Stimulated activated naive CD8-positive, alpha-beta T cell treated with anti-CD3 and anti-CD28 coated beads, Interleukin-15, amount 100 ng/mL, for 72 hours (primary cell): ENCODE data around the gene LCE2B.
"Not testable (repeated sequence)": the region's sequence is repeated elsewhere in the genome, so short reads cannot be mapped to it uniquely, and the experiment has no call there.

Experiments used
- ATAC-seq: fragments of 150-1000 bp; cut with Tn5 transposase; 2 replicates; pipeline ENCODE4 v1.10.0; 2021; ENCODE audit warnings: mild to moderate bottlenecking, moderate library complexity
- DNase-seq, 2 donors: peaks; one replicate each; pipeline ENCODE4 v3.0.0; 2021 to 2022
- H3K27ac Mint-ChIP-seq, 2 donors: one replicate each; pipeline ENCODE4 v1.8.0; 2022; ENCODE audit warnings: mild to moderate bottlenecking in 2 of 2, mixed read lengths in 2 of 2, moderate library complexity in 2 of 2
- H3K27me3 Mint-ChIP-seq: one replicate; pipeline ENCODE4 v1.8.0; 2022; ENCODE audit warnings: mixed read lengths
- H3K4me1 Mint-ChIP-seq: one replicate; pipeline ENCODE4 v1.8.0; 2022; ENCODE audit warnings: mild to moderate bottlenecking, mixed read lengths
- H3K4me3 Mint-ChIP-seq, 2 donors: one replicate each; pipeline ENCODE4 v1.8.0; 2022; ENCODE audit warnings: mild to moderate bottlenecking in 2 of 2, mixed read lengths in 2 of 2, moderate library complexity in 1 of 2
- H3K9me3 Mint-ChIP-seq, 2 donors: one replicate each; pipeline ENCODE4 v1.8.0; 2022; ENCODE audit warnings: mixed read lengths in 2 of 2

Gene LCE2B, protein sequence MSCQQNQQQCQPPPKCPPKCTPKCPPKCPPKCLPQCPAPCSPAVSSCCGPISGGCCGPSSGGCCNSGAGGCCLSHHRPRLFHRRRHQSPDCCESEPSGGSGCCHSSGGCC

DNA sequence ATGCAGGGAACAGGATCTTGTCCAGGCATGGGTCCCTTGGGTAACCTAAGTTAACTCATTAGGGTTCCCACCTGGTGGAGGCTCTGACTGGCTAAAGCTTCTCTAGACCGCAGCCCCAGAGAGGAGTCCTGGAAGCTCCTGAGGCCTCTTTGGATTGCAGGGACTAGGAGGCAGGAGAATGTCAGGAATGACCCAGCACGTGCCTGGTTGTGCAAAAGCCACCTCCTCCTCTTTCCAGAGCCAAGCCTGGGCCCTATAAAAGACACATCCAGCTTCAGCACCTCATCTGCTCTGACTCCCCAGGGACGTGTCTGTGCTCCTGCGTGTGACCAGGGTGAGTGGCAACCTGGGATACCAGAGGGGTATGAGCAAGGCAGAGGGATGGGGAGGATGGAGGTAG is at the start of gene LCE2B:
LCE2B (plus strand) TSS at position 301 of the 400 bp plus-strand sequence. CDS start 721 bp downstream, outside the sequence.
- DNase-seq, H3K4me3 Mint-ChIP-seq, ATAC-seq, H3K9me3 Mint-ChIP-seq, H3K4me1 Mint-ChIP-seq, H3K27ac Mint-ChIP-seq: not testable (repeated sequence)
- peaks cover 39% of the 10 kb centered on the region for H3K27me3 Mint-ChIP-seq

DNA sequence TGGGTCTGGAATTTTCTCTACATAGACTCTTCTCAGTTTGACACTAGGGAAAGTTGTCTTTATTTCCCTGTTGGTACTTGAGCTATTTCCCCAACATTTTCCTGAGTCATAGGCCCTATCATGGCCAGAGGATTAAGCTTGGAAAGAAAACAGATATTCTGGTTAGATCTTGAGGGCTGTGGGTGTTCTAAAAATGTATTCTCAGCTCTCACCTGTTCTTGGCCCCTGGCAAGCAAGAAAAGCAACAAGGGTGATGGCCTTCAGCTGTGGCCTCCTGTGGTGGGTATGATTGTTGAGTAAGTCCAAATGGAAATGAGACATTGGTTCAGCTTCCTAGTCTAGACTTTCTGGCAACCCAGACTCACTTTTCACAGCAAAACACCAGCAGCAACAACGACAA is 45.6 kb upstream of the LCE2B start:
- ATAC-seq = no peak
- Mint-ChIP-seq H3K9me3 (no peaks in the 10 kb centered on the region), H3K27ac (no peak overlapping the region), H3K27me3 (peaks cover 13% of the 10 kb centered on the region), H3K4me1 (no peaks in the 10 kb centered on the region), H3K4me3 (no peak overlapping the region)
- DNase-seq = no peak

DNA sequence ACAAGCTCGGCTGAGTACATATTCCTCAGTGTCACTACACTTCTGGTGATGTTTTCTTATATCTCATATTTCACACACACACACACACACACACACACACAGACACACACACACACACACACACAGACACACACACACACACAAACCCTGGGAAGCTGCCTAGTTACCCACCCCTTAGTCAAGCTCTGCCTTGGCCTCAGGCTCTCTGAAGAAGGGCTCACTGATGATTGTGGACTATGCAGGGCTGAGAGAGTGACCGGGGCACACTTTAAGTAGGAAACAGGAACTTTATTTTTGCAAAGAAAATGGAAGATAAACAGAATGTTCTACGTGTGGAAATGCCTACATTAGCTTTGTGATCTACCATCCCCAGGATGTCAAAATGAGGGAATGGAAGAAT is 42.0 kb upstream of the LCE2B start:
- no peak overlapping the region for H3K4me3 Mint-ChIP-seq
- peaks cover 30% of the 10 kb centered on the region for H3K27me3 Mint-ChIP-seq
- no peaks in the 10 kb centered on the region for H3K4me1 Mint-ChIP-seq
- no peak overlapping the region for H3K27ac Mint-ChIP-seq
- DNase-seq (no peak), ATAC-seq (no peak)
- H3K9me3 Mint-ChIP-seq = no peaks in the 10 kb centered on the region

DNA sequence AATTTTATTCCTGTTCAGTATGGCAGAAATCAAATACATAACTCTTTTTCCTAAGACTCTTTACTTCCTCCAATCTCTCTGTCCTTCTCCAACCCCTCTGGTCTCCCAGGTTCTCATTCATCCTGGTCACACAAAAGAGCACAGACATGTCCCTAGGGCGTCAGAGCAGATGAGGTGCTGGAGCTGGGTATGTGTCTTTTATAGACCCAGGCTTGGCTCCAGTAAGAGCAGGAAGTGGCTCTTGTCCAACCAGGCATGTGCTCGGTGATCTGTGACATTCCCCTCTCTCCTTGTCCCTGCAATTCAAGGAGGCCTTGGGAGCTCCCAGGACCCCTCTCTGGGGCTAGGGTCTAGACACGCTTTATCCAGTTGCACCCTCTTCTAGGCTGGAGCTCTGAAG is 40.8 kb upstream of the LCE2B start:
- DNase-seq (no peak), ATAC-seq (no peak)
- H3K27me3 Mint-ChIP-seq = peaks cover 30% of the 10 kb centered on the region
- no peaks in the 10 kb centered on the region for H3K4me1 Mint-ChIP-seq
- no peak overlapping the region for H3K4me3 Mint-ChIP-seq
- no peak overlapping the region for H3K27ac Mint-ChIP-seq
- no peaks in the 10 kb centered on the region for H3K9me3 Mint-ChIP-seq

GRCh38 chr1:152646656-152647055 is 39.3 kb upstream of the LCE2B start:
- DNase-seq = no peak
- H3K27me3 Mint-ChIP-seq = peaks cover 30% of the 10 kb centered on the region
- H3K9me3 Mint-ChIP-seq = no peaks in the 10 kb centered on the region
- H3K27ac Mint-ChIP-seq = no peak overlapping the region
- no peak overlapping the region for H3K4me3 Mint-ChIP-seq
- ATAC-seq = no peak
- no peaks in the 10 kb centered on the region for H3K4me1 Mint-ChIP-seq

GRCh38 chr1:152654110-152654509 is 31.8 kb upstream of the LCE2B start:
- Mint-ChIP-seq H3K4me1 (peaks cover 4% of the 10 kb centered on the region), H3K27me3 (peaks cover 11% of the 10 kb centered on the region), H3K27ac (no peak overlapping the region), H3K4me3 (no peak overlapping the region), H3K9me3 (no peaks in the 10 kb centered on the region)
- DNase-seq = peak; percentile 48 to 57
- ATAC-seq = peak; percentile 43

DNA sequence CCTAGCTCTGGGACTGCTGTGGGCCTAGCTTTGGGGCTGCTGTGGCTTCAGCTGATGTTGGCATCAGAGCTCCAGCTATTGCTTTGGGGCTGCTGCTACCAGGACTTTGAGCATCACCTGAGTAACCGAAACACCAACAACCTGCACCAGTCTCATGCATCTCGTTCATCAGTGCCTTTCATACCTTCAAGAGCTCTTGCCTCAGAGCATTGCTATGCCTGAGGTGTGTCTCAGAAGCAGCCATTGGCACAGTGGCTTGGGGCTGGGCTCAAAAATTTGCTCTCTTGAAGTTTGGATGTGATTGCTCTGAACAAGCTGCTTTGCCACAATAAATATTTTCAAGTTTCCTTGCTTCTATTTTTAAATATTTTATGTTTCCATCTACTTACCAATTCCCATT is 29.5 kb upstream of the LCE2B start:
- no peaks in the 10 kb centered on the region for H3K9me3 Mint-ChIP-seq

DNA sequence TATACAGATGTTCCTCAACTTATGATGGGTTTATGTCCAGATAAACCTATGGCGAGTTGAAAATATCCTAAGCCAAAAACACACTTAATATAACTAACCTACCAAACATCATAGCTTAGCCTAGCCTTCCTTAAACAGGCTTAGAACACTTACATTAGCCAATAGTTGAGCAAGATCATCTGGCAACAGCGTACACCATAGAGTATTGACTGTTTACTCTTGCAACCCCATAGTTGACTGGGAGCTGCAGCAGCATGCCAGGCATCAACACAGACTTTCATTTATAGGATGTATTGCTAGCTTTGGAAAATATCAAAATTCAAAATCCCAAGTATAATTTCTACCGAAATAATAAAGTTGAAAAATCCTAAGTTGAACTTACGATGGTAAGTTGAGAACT is 28.2 kb upstream of the LCE2B start:
- no peak overlapping the region for H3K4me3 Mint-ChIP-seq
- ATAC-seq (no peak), DNase-seq (no peak)
- H3K4me1 Mint-ChIP-seq = peaks cover 4% of the 10 kb centered on the region
- peaks cover 11% of the 10 kb centered on the region for H3K27me3 Mint-ChIP-seq
- no peak overlapping the region for H3K27ac Mint-ChIP-seq
- H3K9me3 Mint-ChIP-seq = no peaks in the 10 kb centered on the region

More for the DNA sequence above, 29.5 kb upstream of the LCE2B start:
- Mint-ChIP-seq H3K4me1 (peaks cover 4% of the 10 kb centered on the region), H3K4me3 (no peak overlapping the region), H3K27me3 (peaks cover 11% of the 10 kb centered on the region), H3K27ac (no peak overlapping the region)
- DNase-seq = no peak
- ATAC-seq = no peak

DNA sequence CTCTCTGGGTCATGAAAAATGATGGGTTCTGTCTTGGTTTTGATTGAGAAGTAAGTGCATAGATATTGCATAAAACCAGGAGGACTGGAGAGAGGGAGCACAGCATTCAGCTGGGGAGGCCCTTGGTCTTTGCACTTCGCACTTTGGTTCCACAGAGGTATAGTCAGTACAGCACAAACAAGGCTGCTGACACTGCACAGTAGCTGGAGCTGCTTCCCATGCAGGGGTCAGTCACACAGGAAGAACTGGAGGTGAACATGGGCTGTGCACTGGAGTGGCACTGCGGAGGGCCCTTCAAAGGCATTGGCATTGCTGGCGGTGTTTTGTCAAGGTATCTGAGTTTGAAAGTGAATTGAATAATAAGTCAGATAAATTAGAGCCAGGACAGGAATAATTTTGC is 27.3 kb upstream of the LCE2B start:
- DNase-seq = no peak
- Mint-ChIP-seq H3K4me3 (no peak overlapping the region), H3K27ac (no peak overlapping the region), H3K9me3 (no peaks in the 10 kb centered on the region), H3K27me3 (peaks cover 10% of the 10 kb centered on the region), H3K4me1 (peaks cover 4% of the 10 kb centered on the region)
- no peak for ATAC-seq

DNA sequence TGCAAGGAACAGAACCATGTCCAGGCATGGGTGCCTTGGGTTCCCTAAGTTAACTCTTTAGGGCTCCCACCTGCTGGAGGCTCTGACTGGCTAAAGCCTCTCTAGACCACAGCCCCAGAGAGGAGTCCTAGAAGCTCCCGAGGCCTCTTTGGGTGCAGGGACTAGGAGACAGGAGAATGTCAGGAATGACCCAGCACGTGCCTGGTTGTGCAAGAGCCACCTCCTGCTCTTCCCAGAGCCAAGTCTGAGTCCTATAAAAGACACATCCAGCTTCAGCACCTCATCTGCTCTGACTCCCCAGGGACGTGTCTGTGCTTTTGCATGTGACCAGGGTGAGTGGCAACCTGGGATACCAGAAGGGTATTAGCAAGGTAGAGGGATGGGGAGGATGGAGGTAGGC is 22.8 kb upstream of the LCE2B start, which contains the start of gene LCE2D:
LCE2D (plus strand) TSS at position 283 of the 400 bp plus-strand sequence. CDS start 726 bp downstream, outside the sequence.
- no peak for ATAC-seq
- Mint-ChIP-seq H3K27me3 (peaks cover 29% of the 10 kb centered on the region), H3K4me1 (no peaks in the 10 kb centered on the region), H3K27ac (no peak within 1 kb of the TSS), H3K4me3 (no peak within 1 kb of the TSS), H3K9me3 (no peaks in the 10 kb centered on the region)
- DNase-seq = no peak

DNA sequence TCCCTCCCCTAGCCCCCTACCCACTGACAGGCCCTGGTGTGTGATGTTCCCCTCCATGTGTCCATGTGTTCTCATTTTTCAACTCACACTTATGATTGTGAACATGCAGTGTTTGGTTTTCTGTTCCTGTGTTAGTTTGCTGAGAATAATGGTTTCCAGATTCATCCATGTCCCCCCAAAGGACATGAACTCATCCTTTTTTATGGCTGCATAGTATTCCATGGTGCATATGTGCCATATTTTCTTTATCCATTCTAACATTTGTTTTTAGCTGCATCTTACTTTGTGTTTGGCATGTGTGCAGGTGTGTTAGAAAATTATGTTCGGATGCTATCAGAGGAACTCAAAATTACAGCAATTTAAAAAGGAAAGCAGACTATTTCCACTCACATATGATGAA is 19.8 kb upstream of the LCE2B start:
- H3K27me3 Mint-ChIP-seq = peaks cover 29% of the 10 kb centered on the region
- not testable (repeated sequence) for H3K27ac Mint-ChIP-seq, H3K4me1 Mint-ChIP-seq

GRCh38 chr1:152667648-152668047 is 18.3 kb upstream of the LCE2B start:
- H3K27me3 Mint-ChIP-seq = peaks cover 31% of the 10 kb centered on the region
- H3K27ac Mint-ChIP-seq = no peak overlapping the region
- H3K4me1 Mint-ChIP-seq = no peaks in the 10 kb centered on the region
- ATAC-seq (no peak), DNase-seq (no peak)
- no peak overlapping the region for H3K4me3 Mint-ChIP-seq
- no peaks in the 10 kb centered on the region for H3K9me3 Mint-ChIP-seq

More for the DNA sequence above, 19.8 kb upstream of the LCE2B start:
- H3K4me3 Mint-ChIP-seq, H3K9me3 Mint-ChIP-seq, DNase-seq, ATAC-seq: not testable (repeated sequence)

DNA sequence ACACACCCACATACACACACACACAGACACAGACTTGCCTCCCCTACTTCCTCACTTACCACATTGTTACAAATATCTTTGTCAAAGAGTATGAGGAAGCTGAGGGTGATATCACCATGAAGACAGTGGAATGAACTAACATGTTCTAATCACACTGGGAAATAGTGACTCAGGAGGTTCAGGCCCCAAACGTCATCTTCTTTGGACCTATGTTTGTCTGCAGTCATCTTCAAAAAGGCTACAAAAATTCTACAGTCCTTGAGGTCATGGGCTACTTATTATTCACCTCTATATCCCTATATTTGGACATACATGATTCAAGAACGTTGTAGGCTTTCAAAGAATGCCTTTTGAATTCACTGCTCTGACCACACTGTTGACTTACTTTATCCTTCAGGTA is 12.9 kb upstream of the LCE2B start:
- ATAC-seq (no peak), DNase-seq (no peak)
- no peak overlapping the region for H3K27ac Mint-ChIP-seq
- H3K27me3 Mint-ChIP-seq = peaks cover 32% of the 10 kb centered on the region
- no peak overlapping the region for H3K4me3 Mint-ChIP-seq
- no peaks in the 10 kb centered on the region for H3K9me3 Mint-ChIP-seq
- H3K4me1 Mint-ChIP-seq = no peaks in the 10 kb centered on the region

- ATAC-seq, H3K4me1 Mint-ChIP-seq, DNase-seq, H3K27ac Mint-ChIP-seq, H3K9me3 Mint-ChIP-seq, H3K4me3 Mint-ChIP-seq: not testable (repeated sequence)
- H3K27me3 Mint-ChIP-seq = peaks cover 51% of the 10 kb centered on the region
These were observed 10.9 kb upstream of the LCE2B start, which contains the start of gene LCE2C for GRCh38 chr1:152674983-152675382. LCE2C (plus strand) TSS chr1:152675279; CDS start chr1:152676016, 737 bp downstream.

DNA sequence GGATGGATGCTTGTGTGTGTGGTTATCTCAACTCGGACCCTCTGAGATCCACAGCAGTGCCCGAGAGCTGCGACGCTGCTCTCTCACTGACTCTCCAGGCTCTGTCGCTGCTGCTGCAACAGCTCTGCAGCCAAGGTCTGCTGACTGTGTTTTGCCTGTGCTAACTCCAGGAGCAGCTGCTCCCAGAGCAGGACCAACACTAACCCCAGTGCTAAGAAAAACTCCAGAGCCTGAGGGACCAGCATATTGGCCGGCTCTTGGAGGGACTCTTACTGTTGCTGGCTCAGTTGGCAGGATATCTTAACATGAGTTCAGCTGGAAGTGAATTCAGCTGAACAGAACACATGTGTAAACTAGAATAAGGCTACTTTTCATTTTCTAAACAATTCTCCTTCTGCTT is 6.5 kb upstream of the LCE2B start:
- ATAC-seq = no peak
- no peaks in the 10 kb centered on the region for H3K9me3 Mint-ChIP-seq
- no peaks in the 10 kb centered on the region for H3K4me1 Mint-ChIP-seq
- H3K27ac Mint-ChIP-seq = no peak overlapping the region
- no peak overlapping the region for H3K4me3 Mint-ChIP-seq
- no peak for DNase-seq
- H3K27me3 Mint-ChIP-seq = peaks cover 61% of the 10 kb centered on the region

- no peak overlapping the region for H3K27ac Mint-ChIP-seq
- no peaks in the 10 kb centered on the region for H3K9me3 Mint-ChIP-seq
- no peak for DNase-seq
- H3K4me1 Mint-ChIP-seq = no peaks in the 10 kb centered on the region
- peaks cover 55% of the 10 kb centered on the region for H3K27me3 Mint-ChIP-seq
- no peak overlapping the region for H3K4me3 Mint-ChIP-seq
- no peak for ATAC-seq
These were observed 4.3 kb upstream of the LCE2B start for GRCh38 chr1:152681616-152682015.

DNA sequence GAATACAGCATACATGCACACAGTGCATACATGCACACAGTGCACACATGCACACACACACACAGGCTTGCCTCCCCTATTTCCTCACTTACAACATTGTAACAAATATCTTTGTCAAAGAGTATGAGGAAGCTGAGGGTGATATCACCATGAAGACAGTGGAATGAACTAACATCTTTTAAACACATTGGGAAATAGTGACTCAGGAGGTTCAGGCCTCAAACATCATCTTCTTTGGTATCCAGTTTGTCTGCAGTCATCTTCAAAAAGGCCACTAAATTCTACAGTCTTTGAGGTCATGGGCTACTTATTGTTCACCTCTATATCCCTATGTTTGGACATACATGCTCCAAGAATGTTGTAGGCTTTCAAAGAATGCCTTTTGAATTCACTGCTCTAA is 2.1 kb upstream of the LCE2B start:
- DNase-seq (no peak), ATAC-seq (no peak)
- Mint-ChIP-seq H3K4me1 (no peaks in the 10 kb centered on the region), H3K9me3 (no peaks in the 10 kb centered on the region), H3K27ac (no peak overlapping the region), H3K27me3 (peaks cover 39% of the 10 kb centered on the region), H3K4me3 (no peak overlapping the region)
